Mesangial cell (primary cell): Measurements from ENCODE around the gene CST3. TPM values are rescaled to one million over a fixed set of nuclear protein-coding genes. Genes with fewer than 3 reads are reported as not detected.

ENCODE experiments used
- total RNA-seq: library from RNA; depleted of rRNA; stranded (reverse); fragments of >200 nt; gene quantifications from 2 replicates; pipeline ENCODE4 v1.2.3, GENCODE V29; 2015

Gene CST3
- 551 and 1,030 TPM in 2 replicates for total RNA-seq

GRCh38 chr20:23637282-23638221, at the start of gene CST3:
TSS of gene CST3 (minus strand) at chr20:23637955. CDS start at chr20:23637862, 93 bp downstream.

GRCh38 chr20:23605867-23606651, 31.7 kb downstream of the CST3 start, which contains the start of gene CST9:
TSS of gene CST9 (minus strand) at chr20:23605917. CDS start at chr20:23605864, 53 bp downstream.

Other genes with a start within 250 kb of the CST3 start
- 1.6 and 2.3 TPM in 2 replicates for gene NAPB, start 216.5 kb downstream of the CST3 start, total RNA-seq
- gene CSTL1, start 198.3 kb downstream of the CST3 start, total RNA-seq: not detected in 2 replicates
- not detected in 2 replicates for gene CST11, start 185.1 kb downstream of the CST3 start, total RNA-seq
- gene CST8, start 146.8 kb downstream of the CST3 start, total RNA-seq: not detected in 2 replicates
- gene CST9L, start 69.5 kb downstream of the CST3 start, total RNA-seq: not detected in 2 replicates
- not detected in 2 replicates for gene CST9, start 32.0 kb downstream of the CST3 start, total RNA-seq
- not detected in 2 replicates for gene CST4, start 51.1 kb upstream of the CST3 start, total RNA-seq
- gene CST1, start 113.0 kb upstream of the CST3 start, total RNA-seq: 0.25 TPM in 1 of 2 replicates, not detected in the other
- gene CST2, start 188.8 kb upstream of the CST3 start, total RNA-seq: 1.5 and 17.5 TPM in 2 replicates
- gene CST5, start 241.8 kb upstream of the CST3 start, total RNA-seq: 0.33 and 4.8 TPM in 2 replicates